Activated CD4-positive, alpha-beta T cell treated with anti-CD3 and anti-CD28 coated beads, Interleukin-2, amount 10 ng/mL, durations not matched to agents 7 days and 5 days (primary cell): Measurements from ENCODE around the gene FKBP5. TPM values are rescaled to one million over a fixed set of nuclear protein-coding genes. Genes with fewer than 3 reads are reported as not detected.
A peak's percentile ranks its signal among the peaks of the same experiment; 100 is the strongest.

Experiments
- CTCF ChIA-PET: fragments of 350-600 bp; sonication (Branson Sonifier 250); formaldehyde crosslinking; loops from one replicate; lab custom pipeline; 2021; ENCODE audit warnings: antibody characterized with exemption; lab: Charles Lee
- POLR2A ChIA-PET: fragments of 350-600 bp; sonication (Branson Sonifier 250); formaldehyde crosslinking; loops from one replicate; lab custom pipeline; 2021; ENCODE audit warnings: antibody characterized with exemption; lab: Charles Lee
- DNase-seq: peaks from one replicate; pipeline ENCODE4 v3.0.0-alpha.2; 2020
- H3K27ac Mint-ChIP-seq: one replicate; pipeline ENCODE4 v1.8.0; 2021; ENCODE audit warnings: mild to moderate bottlenecking, moderate library complexity, mixed read lengths
- H3K27me3 Mint-ChIP-seq: one replicate; pipeline ENCODE4 v1.8.0; 2021; ENCODE audit warnings: mixed read lengths
- H3K36me3 Mint-ChIP-seq: one replicate; pipeline ENCODE4 v1.8.0; 2021; ENCODE audit warnings: low read depth, mixed read lengths
- H3K4me1 Mint-ChIP-seq: one replicate; pipeline ENCODE4 v1.8.0; 2021; ENCODE audit warnings: mixed read lengths
- H3K4me3 Mint-ChIP-seq: one replicate; pipeline ENCODE4 v1.8.0; 2021; ENCODE audit warnings: mild to moderate bottlenecking, moderate library complexity, mixed read lengths
- H3K9me3 Mint-ChIP-seq: one replicate; pipeline ENCODE4 v1.8.0; 2021; ENCODE audit warnings: mixed read lengths
- total RNA-seq, 2 experiments: library from RNA; stranded (reverse); gene quantifications; one replicate each; pipeline ENCODE4 v1.2.3, GENCODE V29; 2021

Gene FKBP5
- total RNA-seq, 2 experiments from 2014 or later, result 94.2 to 100 TPM

- peaks cover 57% of the 10 kb centered on the region for H3K4me1 Mint-ChIP-seq
- peaks cover 59% of the 10 kb centered on the region for H3K36me3 Mint-ChIP-seq
- H3K4me3 Mint-ChIP-seq, result no peak overlapping the region
- no peaks in the 10 kb centered on the region for H3K27me3 Mint-ChIP-seq
- H3K27ac Mint-ChIP-seq, result no peak overlapping the region
- DNase-seq, result no peak
- H3K9me3 Mint-ChIP-seq, result no peaks in the 10 kb centered on the region
- POLR2A ChIA-PET, result no interaction called here
- CTCF ChIA-PET, result interaction anchor here (0.9 to 2.1 kb wide), 2 partner anchors 14 to 37 kb away, joined by 3 to 8 read pairs; no protein-coding TSS in a partner anchor
These were observed 50.0 kb downstream of the FKBP5 start for GRCh38 chr6:35638679-35639078.

- DNase-seq, result no peak
- ChIA-PET CTCF (interaction anchor here (0.6 to 2.1 kb wide), 5 partner anchors 12 to 46 kb away, joined by 3 to 8 read pairs (median 3); no protein-coding TSS in a partner anchor), POLR2A (no interaction called here)
- Mint-ChIP-seq H3K4me3 (no peak overlapping the region), H3K27me3 (no peaks in the 10 kb centered on the region), H3K36me3 (peaks cover 51% of the 10 kb centered on the region), H3K4me1 (peaks cover 50% of the 10 kb centered on the region), H3K9me3 (no peaks in the 10 kb centered on the region), H3K27ac (no peak overlapping the region)
These were observed 50.8 kb downstream of the FKBP5 start for GRCh38 chr6:35637911-35638310.

GRCh38 chr6:35635601-35636597 is 52.8 kb downstream of the FKBP5 start:
- Mint-ChIP-seq H3K27ac (peak overlapping the region; percentile 74), H3K4me1 (peaks cover 47% of the 10 kb centered on the region), H3K4me3 (no peak overlapping the region), H3K36me3 (peaks cover 55% of the 10 kb centered on the region), H3K27me3 (no peaks in the 10 kb centered on the region), H3K9me3 (no peaks in the 10 kb centered on the region)
- ChIA-PET POLR2A (no interaction called here), CTCF (no interaction called here)
- DNase-seq, result no peak

GRCh38 chr6:35634316-35634715 is 54.4 kb downstream of the FKBP5 start:
- no peaks in the 10 kb centered on the region for H3K9me3 Mint-ChIP-seq
- peak overlapping the region; percentile 3 for H3K27ac Mint-ChIP-seq
- ChIA-PET POLR2A (no interaction called here), CTCF (interaction anchor here (0.9 to 1.2 kb wide), 3 partner anchors 11 to 103 kb away, joined by 3 to 4 read pairs (median 4); partner anchors contain the start of gene ARMC12)
- peaks cover 57% of the 10 kb centered on the region for H3K36me3 Mint-ChIP-seq
- H3K4me1 Mint-ChIP-seq, result peaks cover 40% of the 10 kb centered on the region
- no peak overlapping the region for H3K4me3 Mint-ChIP-seq
- no peaks in the 10 kb centered on the region for H3K27me3 Mint-ChIP-seq
- DNase-seq, result no peak

- H3K27me3 Mint-ChIP-seq, result no peaks in the 10 kb centered on the region
- CTCF ChIA-PET, result interaction anchor here (0.9 to 1.2 kb wide), 3 partner anchors 10 to 103 kb away, joined by 3 to 4 read pairs (median 4); partner anchors contain the start of gene ARMC12
- H3K27ac Mint-ChIP-seq, result no peak overlapping the region
These were observed 55.1 kb downstream of the FKBP5 start for GRCh38 chr6:35633579-35634089.

GRCh38 chr6:35629876-35630378 is 58.8 kb downstream of the FKBP5 start:
- Mint-ChIP-seq H3K4me1 (peaks cover 14% of the 10 kb centered on the region), H3K9me3 (no peaks in the 10 kb centered on the region), H3K36me3 (peaks cover 51% of the 10 kb centered on the region), H3K27me3 (no peaks in the 10 kb centered on the region), H3K27ac (no peak overlapping the region), H3K4me3 (no peak overlapping the region)
- DNase-seq, result no peak
- ChIA-PET CTCF (interaction anchor here (0.6 to 1.3 kb wide), 2 partner anchors 108 to 1611 kb away, joined by 3 read pairs; no protein-coding TSS in a partner anchor), POLR2A (no interaction called here)

More at GRCh38 chr6:35633579-35634089, 55.1 kb downstream of the FKBP5 start:
- Mint-ChIP-seq H3K4me1 (peaks cover 38% of the 10 kb centered on the region), H3K36me3 (peaks cover 60% of the 10 kb centered on the region), H3K9me3 (no peaks in the 10 kb centered on the region), H3K4me3 (no peak overlapping the region)
- no peak for DNase-seq
- POLR2A ChIA-PET, result no interaction called here

GRCh38 chr6:35626401-35626800 is 62.3 kb downstream of the FKBP5 start:
- DNase-seq, result no peak
- Mint-ChIP-seq H3K4me3 (no peak overlapping the region), H3K4me1 (peaks cover 24% of the 10 kb centered on the region), H3K36me3 (peaks cover 44% of the 10 kb centered on the region), H3K27me3 (no peaks in the 10 kb centered on the region), H3K9me3 (no peaks in the 10 kb centered on the region), H3K27ac (no peak overlapping the region)
- CTCF ChIA-PET, result interaction anchor here (0.9 to 1.6 kb wide), 2 partner anchors 11 to 37 kb away, joined by 3 read pairs; no protein-coding TSS in a partner anchor
- POLR2A ChIA-PET, result no interaction called here

- DNase-seq, result no peak
These were observed 64.2 kb downstream of the FKBP5 start for GRCh38 chr6:35624341-35625070.

GRCh38 chr6:35622283-35622682 is 66.4 kb downstream of the FKBP5 start:
- DNase-seq, result no peak
- Mint-ChIP-seq H3K27ac (peak overlapping the region; percentile 72), H3K27me3 (no peaks in the 10 kb centered on the region), H3K9me3 (no peaks in the 10 kb centered on the region), H3K4me3 (no peak overlapping the region), H3K36me3 (peaks cover 45% of the 10 kb centered on the region), H3K4me1 (peaks cover 20% of the 10 kb centered on the region)
- POLR2A ChIA-PET, result no interaction called here
- CTCF ChIA-PET, result interaction anchor here (0.6 to 1.1 kb wide), 5 partner anchors 9 to 446 kb away, joined by 3 to 4 read pairs (median 3); no protein-coding TSS in a partner anchor

More at GRCh38 chr6:35624341-35625070, 64.2 kb downstream of the FKBP5 start:
- peaks cover 21% of the 10 kb centered on the region for H3K4me1 Mint-ChIP-seq
- no peaks in the 10 kb centered on the region for H3K27me3 Mint-ChIP-seq
- ChIA-PET CTCF (interaction anchor here (0.7 to 1.7 kb wide), 9 partner anchors 9 to 113 kb away, joined by 3 to 8 read pairs (median 4); no protein-coding TSS in a partner anchor), POLR2A (interaction anchor here (0.6 to 1.1 kb wide), 2 partner anchors 112 to 438 kb away, joined by 4 read pairs; no protein-coding TSS in a partner anchor)
- no peaks in the 10 kb centered on the region for H3K9me3 Mint-ChIP-seq
- peaks cover 37% of the 10 kb centered on the region for H3K36me3 Mint-ChIP-seq
- no peak overlapping the region for H3K4me3 Mint-ChIP-seq
- H3K27ac Mint-ChIP-seq, result peak overlapping the region; percentile 81

GRCh38 chr6:35620706-35621105 is 68.0 kb downstream of the FKBP5 start:
- Mint-ChIP-seq H3K27ac (no peak overlapping the region), H3K4me1 (peaks cover 20% of the 10 kb centered on the region), H3K9me3 (no peaks in the 10 kb centered on the region), H3K27me3 (no peaks in the 10 kb centered on the region), H3K4me3 (no peak overlapping the region), H3K36me3 (peaks cover 43% of the 10 kb centered on the region)
- ChIA-PET CTCF (interaction anchor here (0.5 to 2.3 kb wide), 5 partner anchors 14 to 116 kb away, joined by 3 to 10 read pairs (median 4); partner anchors contain the start of gene ARMC12), POLR2A (no interaction called here)
- DNase-seq, result no peak

GRCh38 chr6:35613762-35614161 is 75.0 kb downstream of the FKBP5 start:
- H3K4me1 Mint-ChIP-seq, result peaks cover 36% of the 10 kb centered on the region
- CTCF ChIA-PET, result interaction anchor here (0.8 kb wide), 1 partner anchor 76 kb away, joined by 3 read pairs; no protein-coding TSS in a partner anchor
- no peak overlapping the region for H3K27ac Mint-ChIP-seq
- H3K4me3 Mint-ChIP-seq, result no peak overlapping the region
- H3K9me3 Mint-ChIP-seq, result peaks cover 4% of the 10 kb centered on the region
- H3K27me3 Mint-ChIP-seq, result no peaks in the 10 kb centered on the region
- H3K36me3 Mint-ChIP-seq, result peaks cover 80% of the 10 kb centered on the region
- POLR2A ChIA-PET, result no interaction called here
- no peak for DNase-seq
